Smooth muscle cell (in vitro differentiated cells): ENCODE measurements around the gene CDC42SE2. TPM values are rescaled to one million over a fixed set of nuclear protein-coding genes. Genes with fewer than 3 reads are reported as not detected.

Experiments
- DNase-seq: peaks from one replicate; lab custom pipeline; 2025; ENCODE audit not compliant: unreplicated experiment; lab: John Stamatoyannopoulos, UW
- H2AFZ ChIP-seq: fragments of 200-600 bp; sonication (generic); 2 replicates; pipeline ENCODE4 v1.6.0; 2016; ENCODE audit warnings: antibody characterized with exemption, low read depth, mild to moderate bottlenecking
- H3F3A ChIP-seq: fragments of 200-600 bp; sonication (generic); 2 replicates; pipeline ENCODE4 v1.6.0; 2017; ENCODE audit warnings: antibody characterized with exemption, low read depth
- H3K27ac ChIP-seq: fragments of 200-600 bp; sonication (generic); 2 replicates; pipeline ENCODE4 v1.5.1; 2016; ENCODE audit warnings: low read depth, mild to moderate bottlenecking
- H3K27me3 ChIP-seq: fragments of 200-600 bp; sonication (generic); 2 replicates; pipeline ENCODE4 v1.6.1; 2016; ENCODE audit warnings: low read depth, mild to moderate bottlenecking
- H3K36me3 ChIP-seq: fragments of 200-600 bp; sonication (generic); 2 replicates; pipeline ENCODE4 v1.5.1; 2016; ENCODE audit warnings: low read depth
- H3K4me1 ChIP-seq: fragments of 200-600 bp; sonication (generic); 2 replicates; pipeline ENCODE4 v1.5.1; 2016; ENCODE audit warnings: low read depth
- H3K4me2 ChIP-seq: fragments of 200-600 bp; sonication (generic); 2 replicates; pipeline ENCODE4 v1.6.0; 2016; ENCODE audit warnings: mild to moderate bottlenecking
- H3K4me3 ChIP-seq: fragments of 200-600 bp; sonication (generic); 2 replicates; pipeline ENCODE4 v1.5.1; 2016; ENCODE audit warnings: mild to moderate bottlenecking
- H3K79me2 ChIP-seq: fragments of 200-600 bp; sonication (generic); 2 replicates; pipeline ENCODE4 v1.6.0; 2016; ENCODE audit warnings: low read depth, mild to moderate bottlenecking
- H3K9ac ChIP-seq: fragments of 200-600 bp; sonication (generic); 2 replicates; pipeline ENCODE4 v1.6.0; 2016; ENCODE audit warnings: low read depth
- H3K9me3 ChIP-seq: fragments of 200-600 bp; sonication (generic); replicated peaks from 2 replicates; pipeline ENCODE4 v1.5.1; 2016; ENCODE audit warnings: low read depth
- H4K20me1 ChIP-seq: fragments of 200-600 bp; sonication (generic); 2 replicates; pipeline ENCODE4 v1.6.0; 2016; ENCODE audit warnings: low read depth
- CTCF ChIP-seq: fragments of 200-600 bp; sonication (generic); IDR thresholded peaks from 2 replicates; pipeline ENCODE4 v1.5.1; 2017; ENCODE audit warnings: borderline replicate concordance, mild to moderate bottlenecking, antibody characterized with exemption; ENCODE audit not compliant: insufficient read depth, poor library complexity, severe bottlenecking
- WGBS: methylation state at CpG from one replicate; pipeline ENCODE4 v1.1.7; 2016; ENCODE audit warnings: low lambda C conversion rate; 5-methylcytosine and 5-hydroxymethylcytosine counted together
- polyA plus RNA-seq: library from polyadenylated mRNA; unstranded; fragments of >200 nt; fragmentation: Nextera tagmentation; extraction: Ambion mirVana; gene quantifications from 2 replicates; pipeline ENCODE4 v1.2.1, GENCODE V29; 2016
- total RNA-seq: library from RNA; depleted of rRNA; stranded (reverse); fragments of >200 nt; gene quantifications from 2 replicates; pipeline ENCODE4 v1.2.3, GENCODE V29; 2014

The CDC42SE2 gene
- total and polyA plus RNA-seq, 2 experiments from 2014 or later, result 12.6 to 24.0 TPM

- Histone ChIP-seq H3K4me2 (no peak overlapping the region), H2AFZ (no peak overlapping the region), H3K4me1 (no peaks in the 10 kb centered on the region), H3K27me3 (no peaks in the 10 kb centered on the region), H4K20me1 (no peaks in the 10 kb centered on the region), H3K4me3 (no peak overlapping the region), H3K27ac (no peak overlapping the region), H3K9ac (no peak overlapping the region), H3K9me3 (no peaks in the 10 kb centered on the region), H3F3A (no peaks in the 10 kb centered on the region), H3K36me3 (no peaks in the 10 kb centered on the region), H3K79me2 (no peaks in the 10 kb centered on the region)
- no peak for TF ChIP-seq CTCF
- DNase-seq, result no peak
Observed at GRCh38 chr5:131222731-131223130, 41.1 kb upstream of the CDC42SE2 start.

GRCh38 chr5:131223751-131224386 lies 40.0 kb upstream of the CDC42SE2 start:
- 80% methylated on average over 2 of the region's 2 CpGs for WGBS
- H4K20me1 ChIP-seq, result no peaks in the 10 kb centered on the region
- DNase-seq, result no peak
- H2AFZ ChIP-seq, result no peak overlapping the region
- no peaks in the 10 kb centered on the region for H3K9me3 ChIP-seq
- no peaks in the 10 kb centered on the region for H3K36me3 ChIP-seq
- no peak for TF ChIP-seq CTCF
- H3K4me2 ChIP-seq, result no peak overlapping the region
- no peak overlapping the region for H3K4me3 ChIP-seq
- no peaks in the 10 kb centered on the region for H3K4me1 ChIP-seq
- no peaks in the 10 kb centered on the region for H3F3A ChIP-seq
- no peaks in the 10 kb centered on the region for H3K79me2 ChIP-seq
- H3K9ac ChIP-seq, result no peak overlapping the region
- H3K27ac ChIP-seq, result no peak overlapping the region
- H3K27me3 ChIP-seq, result no peaks in the 10 kb centered on the region

- 94% methylated on average over 6 of the region's 6 CpGs for WGBS
- Histone ChIP-seq H3F3A (no peaks in the 10 kb centered on the region), H3K9me3 (no peaks in the 10 kb centered on the region), H4K20me1 (no peaks in the 10 kb centered on the region), H3K4me2 (no peak overlapping the region), H3K27me3 (no peaks in the 10 kb centered on the region), H3K4me3 (no peak overlapping the region), H3K36me3 (no peaks in the 10 kb centered on the region), H2AFZ (no peak overlapping the region), H3K79me2 (no peaks in the 10 kb centered on the region), H3K9ac (no peak overlapping the region), H3K4me1 (no peaks in the 10 kb centered on the region), H3K27ac (no peak overlapping the region)
- TF ChIP-seq CTCF, result no peak
- no peak for DNase-seq
Observed at GRCh38 chr5:131224387-131225201, 39.3 kb upstream of the CDC42SE2 start.
